Stimulated activated memory B cell treated with anti-CD40 and anti-IgM and Interleukin-4, amounts not matched to agents 10 μg/mL and 1 μg/mL and 100 μg/mL, for 72 hours (primary cell): Measurements from ENCODE around the gene PPP1R8.

Experiments
- ATAC-seq: fragments of 150-1000 bp; cut with Tn5 transposase; 2 replicates; pipeline ENCODE4 v1.10.0; 2021
- H3K27ac Mint-ChIP-seq: one replicate; pipeline ENCODE4 v1.8.0; 2022; ENCODE audit warnings: mild to moderate bottlenecking, mixed read lengths
- H3K27me3 Mint-ChIP-seq: one replicate; pipeline ENCODE4 v1.8.0; 2022; ENCODE audit warnings: mixed read lengths
- H3K36me3 Mint-ChIP-seq: one replicate; pipeline ENCODE4 v1.8.0; 2022; ENCODE audit warnings: mixed read lengths
- H3K4me1 Mint-ChIP-seq: one replicate; pipeline ENCODE4 v1.8.0; 2022; ENCODE audit warnings: mixed read lengths
- H3K4me3 Mint-ChIP-seq: one replicate; pipeline ENCODE4 v1.8.0; 2022; ENCODE audit warnings: mild to moderate bottlenecking, moderate library complexity, mixed read lengths
- H3K9me3 Mint-ChIP-seq: one replicate; pipeline ENCODE4 v1.8.0; 2022; ENCODE audit warnings: mixed read lengths

PPP1R8 gene

GRCh38 chr1:27873671-27874384 lies 43.2 kb downstream of the PPP1R8 start:
- Mint-ChIP-seq H3K36me3 (peaks cover 44% of the 10 kb centered on the region), H3K27me3 (no peaks in the 10 kb centered on the region), H3K27ac (peak overlapping the region; percentile 93), H3K4me3 (peak overlapping the region; percentile 98), H3K9me3 (no peaks in the 10 kb centered on the region), H3K4me1 (peaks cover 74% of the 10 kb centered on the region)
- no peak for ATAC-seq

DNA sequence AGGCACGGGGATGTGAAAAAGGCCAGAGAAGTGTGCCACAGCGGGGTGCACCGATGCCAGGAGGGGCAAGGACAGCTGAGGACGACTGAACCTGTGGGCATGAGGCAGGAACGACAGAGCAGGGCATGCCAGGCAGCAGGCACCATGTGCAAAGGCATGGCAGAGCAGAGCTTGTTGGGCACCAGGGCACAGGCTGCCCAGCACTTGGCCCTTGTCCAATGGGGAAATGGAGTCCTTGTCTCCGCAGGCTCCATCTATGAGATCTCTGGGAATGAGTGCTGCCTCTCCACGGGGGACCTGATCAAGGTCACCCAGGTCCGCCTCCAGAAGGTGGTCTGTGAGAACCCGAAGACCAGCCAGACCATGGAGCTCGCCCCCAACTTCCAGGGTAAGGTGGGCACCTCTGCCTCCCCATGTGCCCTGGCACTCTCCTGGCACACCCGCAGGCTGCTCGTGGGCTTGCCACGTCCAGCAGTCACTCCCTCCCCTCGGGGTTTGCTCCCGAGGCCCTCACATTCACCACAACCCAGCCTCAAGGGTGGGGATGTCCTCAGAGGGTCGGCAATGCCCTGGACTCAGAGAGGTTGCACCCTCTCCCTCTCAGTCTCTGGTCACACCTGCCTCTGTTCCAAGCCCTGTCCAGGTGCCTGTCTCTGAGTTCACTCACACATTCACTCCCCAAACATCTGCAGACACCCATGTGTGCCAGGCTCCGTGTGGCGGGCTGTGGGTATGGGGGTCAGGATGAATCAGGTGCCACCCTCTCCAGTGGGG lies 45.9 kb downstream of the PPP1R8 start:
- H3K4me1 Mint-ChIP-seq: peaks cover 78% of the 10 kb centered on the region
- peak overlapping the region; percentile 62 for H3K4me3 Mint-ChIP-seq
- H3K9me3 Mint-ChIP-seq: no peaks in the 10 kb centered on the region
- peaks cover 64% of the 10 kb centered on the region for H3K36me3 Mint-ChIP-seq
- no peaks in the 10 kb centered on the region for H3K27me3 Mint-ChIP-seq
- no peak for ATAC-seq
- peak overlapping the region; percentile 93 for H3K27ac Mint-ChIP-seq

DNA sequence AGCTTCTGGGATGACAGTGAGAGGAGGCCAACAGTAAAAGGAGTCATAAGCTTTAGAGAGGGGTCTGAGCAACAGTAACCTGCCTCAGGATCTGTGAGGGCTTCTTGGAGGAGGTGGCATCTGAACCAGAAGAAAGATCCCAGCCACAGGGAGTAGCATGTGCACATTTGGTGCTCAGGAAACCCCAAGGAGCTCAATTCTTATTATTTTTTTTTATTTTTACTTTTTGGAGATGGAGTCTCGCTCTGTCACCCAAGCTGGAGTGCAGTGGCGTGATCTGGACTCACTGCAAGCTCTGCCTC lies 46.5 kb downstream of the PPP1R8 start:
- H3K27ac Mint-ChIP-seq: peak overlapping the region; percentile 93
- no peak for ATAC-seq
- peaks cover 69% of the 10 kb centered on the region for H3K36me3 Mint-ChIP-seq
- no peak overlapping the region for H3K4me3 Mint-ChIP-seq
- H3K4me1 Mint-ChIP-seq: peaks cover 78% of the 10 kb centered on the region
- H3K9me3 Mint-ChIP-seq: no peaks in the 10 kb centered on the region
- no peaks in the 10 kb centered on the region for H3K27me3 Mint-ChIP-seq

- no peaks in the 10 kb centered on the region for H3K27me3 Mint-ChIP-seq
- H3K4me1 Mint-ChIP-seq: peaks cover 85% of the 10 kb centered on the region
- no peaks in the 10 kb centered on the region for H3K9me3 Mint-ChIP-seq
- H3K27ac Mint-ChIP-seq: peak overlapping the region; percentile 93
- no peak for ATAC-seq
- H3K36me3 Mint-ChIP-seq: peaks cover 76% of the 10 kb centered on the region
- H3K4me3 Mint-ChIP-seq: peak overlapping the region; percentile 23
Measured at GRCh38 chr1:27878039-27878438, 47.5 kb downstream of the PPP1R8 start.

- Mint-ChIP-seq H3K27me3 (no peaks in the 10 kb centered on the region), H3K4me1 (peaks cover 85% of the 10 kb centered on the region), H3K36me3 (peaks cover 81% of the 10 kb centered on the region), H3K9me3 (no peaks in the 10 kb centered on the region), H3K4me3 (no peak overlapping the region), H3K27ac (peak overlapping the region; percentile 93)
- ATAC-seq: no peak
Measured at GRCh38 chr1:27878787-27879335, 48.3 kb downstream of the PPP1R8 start.

- H3K4me3 Mint-ChIP-seq: no peak overlapping the region
- no peaks in the 10 kb centered on the region for H3K27me3 Mint-ChIP-seq
- no peaks in the 10 kb centered on the region for H3K9me3 Mint-ChIP-seq
- ATAC-seq: no peak
- peaks cover 89% of the 10 kb centered on the region for H3K4me1 Mint-ChIP-seq
- H3K27ac Mint-ChIP-seq: peak overlapping the region; percentile 9
- peaks cover 85% of the 10 kb centered on the region for H3K36me3 Mint-ChIP-seq
Measured at GRCh38 chr1:27879374-27880082, 48.9 kb downstream of the PPP1R8 start.

DNA sequence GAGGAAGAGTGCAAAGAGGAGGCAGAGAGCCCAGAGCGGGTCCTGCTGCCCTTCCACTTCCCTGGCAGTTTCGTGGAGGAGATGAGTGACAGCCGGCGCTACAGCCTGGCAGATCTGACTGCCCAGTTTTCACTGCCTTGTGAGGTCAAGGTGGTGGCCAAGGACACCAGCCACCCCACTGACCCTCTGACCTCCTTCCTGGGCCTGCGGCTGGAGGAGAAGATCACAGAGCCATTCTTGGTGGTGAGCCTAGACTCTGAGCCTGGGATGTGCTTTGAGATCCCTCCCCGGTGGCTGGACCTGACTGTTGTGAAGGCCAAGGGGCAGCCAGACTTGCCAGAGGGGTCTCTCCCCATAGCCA lies 51.9 kb downstream of the PPP1R8 start:
- peak overlapping the region; percentile 43 for H3K4me3 Mint-ChIP-seq
- H3K36me3 Mint-ChIP-seq: peaks cover 88% of the 10 kb centered on the region
- H3K4me1 Mint-ChIP-seq: peaks cover 91% of the 10 kb centered on the region
- no peaks in the 10 kb centered on the region for H3K27me3 Mint-ChIP-seq
- no peaks in the 10 kb centered on the region for H3K9me3 Mint-ChIP-seq
- ATAC-seq: no peak
- peak overlapping the region; percentile 97 for H3K27ac Mint-ChIP-seq

- H3K27ac Mint-ChIP-seq: peak overlapping the region; percentile 97
- H3K27me3 Mint-ChIP-seq: no peaks in the 10 kb centered on the region
- peaks cover 86% of the 10 kb centered on the region for H3K4me1 Mint-ChIP-seq
- no peak for ATAC-seq
- peak overlapping the region; percentile 53 for H3K4me3 Mint-ChIP-seq
- peaks cover 82% of the 10 kb centered on the region for H3K36me3 Mint-ChIP-seq
- H3K9me3 Mint-ChIP-seq: no peaks in the 10 kb centered on the region
Measured at GRCh38 chr1:27883536-27883935, 53.0 kb downstream of the PPP1R8 start.

DNA sequence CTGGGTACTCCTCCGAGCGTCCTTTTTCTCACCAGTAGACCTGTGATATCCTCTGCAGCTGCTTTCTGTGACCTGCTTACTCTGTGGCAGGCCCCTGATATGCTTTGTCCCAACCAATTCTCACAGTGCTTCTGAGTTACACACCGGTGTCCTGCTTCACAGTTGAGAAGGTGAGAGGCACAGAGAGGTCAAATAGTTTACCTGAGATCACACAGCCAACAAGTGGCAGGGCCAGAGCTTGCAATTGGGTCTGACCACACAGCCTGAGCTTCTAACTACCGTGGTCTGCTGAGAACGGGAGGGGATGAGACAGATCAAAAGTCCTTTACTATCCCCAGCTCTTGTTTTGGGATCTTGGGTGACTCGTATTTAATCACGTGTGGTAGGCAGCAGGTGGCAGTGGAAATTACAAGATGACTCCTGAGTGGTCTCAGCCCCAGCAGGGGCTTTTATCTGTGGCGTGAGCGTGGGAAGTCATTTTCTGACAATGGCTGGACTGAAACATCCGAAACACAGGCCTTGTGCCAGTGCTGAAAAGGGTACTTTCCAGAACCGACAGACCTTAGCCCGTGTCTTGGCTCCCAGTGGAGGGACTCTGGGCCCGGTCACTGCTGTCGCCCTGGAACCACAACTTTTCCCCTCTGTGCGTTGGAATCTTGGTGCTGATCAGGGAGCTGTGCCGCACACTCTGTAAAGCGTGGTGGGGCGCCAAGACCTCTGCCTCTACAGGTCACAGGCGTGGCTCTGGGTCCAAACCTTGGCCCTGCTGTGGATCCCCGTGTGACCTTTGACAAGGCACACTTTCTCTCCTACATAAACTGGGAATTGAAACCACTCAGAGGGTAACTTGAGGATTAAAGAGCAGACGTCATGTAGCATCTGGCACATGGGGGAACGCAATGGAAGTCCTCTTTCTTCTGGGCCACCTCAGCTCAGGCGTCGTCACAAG lies 53.7 kb downstream of the PPP1R8 start:
- H3K4me3 Mint-ChIP-seq: peak overlapping the region; percentile 53
- H3K27me3 Mint-ChIP-seq: no peaks in the 10 kb centered on the region

DNA sequence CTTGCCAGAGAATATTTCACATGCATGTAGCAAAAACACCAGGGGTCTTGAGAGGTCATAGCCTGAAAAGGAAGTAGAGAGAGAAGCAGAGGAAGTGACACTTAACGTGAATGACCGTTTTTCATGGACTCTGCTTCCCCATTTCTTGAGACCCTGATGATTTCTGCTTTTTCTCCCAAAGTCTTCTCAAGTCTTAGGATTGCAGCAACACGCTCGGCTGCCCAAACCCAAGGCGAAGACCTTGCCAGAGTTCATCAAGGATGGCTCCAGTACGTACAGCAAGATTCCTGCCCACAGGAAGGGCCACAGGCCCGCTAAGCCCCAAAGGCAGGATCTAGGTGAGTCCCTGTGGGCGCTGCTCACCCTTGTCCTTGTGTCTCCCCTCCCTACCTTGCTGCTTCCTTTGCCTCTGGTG lies 54.5 kb downstream of the PPP1R8 start:
- H3K4me1 Mint-ChIP-seq: peaks cover 80% of the 10 kb centered on the region
- H3K27me3 Mint-ChIP-seq: no peaks in the 10 kb centered on the region
- H3K36me3 Mint-ChIP-seq: peaks cover 66% of the 10 kb centered on the region
- peak overlapping the region; percentile 53 for H3K4me3 Mint-ChIP-seq
- no peaks in the 10 kb centered on the region for H3K9me3 Mint-ChIP-seq
- no peak for ATAC-seq
- H3K27ac Mint-ChIP-seq: peak overlapping the region; percentile 97

More for the DNA sequence above, 53.7 kb downstream of the PPP1R8 start:
- peak; percentile 85 for ATAC-seq
- Mint-ChIP-seq H3K36me3 (peaks cover 74% of the 10 kb centered on the region), H3K9me3 (no peaks in the 10 kb centered on the region), H3K27ac (peak overlapping the region; percentile 97), H3K4me1 (peaks cover 80% of the 10 kb centered on the region)

DNA sequence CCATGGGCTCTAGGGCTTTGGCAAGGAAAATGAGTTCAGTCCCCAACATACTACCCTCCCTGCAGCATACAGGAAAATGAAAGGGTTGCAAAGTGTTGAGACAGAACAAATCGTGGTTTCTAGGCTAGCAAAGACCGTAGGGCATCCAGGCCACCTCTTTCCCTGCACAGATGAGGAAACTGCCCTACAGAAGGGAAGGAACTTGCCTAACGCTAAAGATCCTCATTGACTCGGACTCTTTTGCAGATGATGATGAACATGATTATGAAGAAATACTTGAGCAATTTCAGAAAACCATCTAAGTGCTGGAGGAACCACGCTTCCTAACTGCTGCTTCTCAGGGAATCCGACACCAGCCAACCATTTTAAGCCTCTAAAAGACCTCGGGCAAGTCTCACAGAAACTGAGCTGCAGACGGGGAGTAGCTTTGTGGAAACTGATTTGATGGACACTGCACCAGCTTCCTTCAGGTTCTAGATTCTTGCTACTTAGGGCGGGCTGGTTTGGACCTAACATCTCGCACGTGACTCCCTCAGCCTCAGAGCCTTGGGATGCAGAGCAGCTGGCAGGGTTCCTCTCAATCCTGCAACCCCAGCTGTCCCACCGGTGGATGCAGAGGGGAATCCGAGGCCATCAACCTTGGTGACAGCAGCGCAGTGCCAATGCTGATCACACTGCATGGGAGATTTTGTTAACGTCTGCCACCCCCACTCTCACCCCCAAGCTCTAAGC lies 55.2 kb downstream of the PPP1R8 start:
- no peak overlapping the region for H3K4me3 Mint-ChIP-seq
- peaks cover 87% of the 10 kb centered on the region for H3K4me1 Mint-ChIP-seq
- ATAC-seq: no peak

DNA sequence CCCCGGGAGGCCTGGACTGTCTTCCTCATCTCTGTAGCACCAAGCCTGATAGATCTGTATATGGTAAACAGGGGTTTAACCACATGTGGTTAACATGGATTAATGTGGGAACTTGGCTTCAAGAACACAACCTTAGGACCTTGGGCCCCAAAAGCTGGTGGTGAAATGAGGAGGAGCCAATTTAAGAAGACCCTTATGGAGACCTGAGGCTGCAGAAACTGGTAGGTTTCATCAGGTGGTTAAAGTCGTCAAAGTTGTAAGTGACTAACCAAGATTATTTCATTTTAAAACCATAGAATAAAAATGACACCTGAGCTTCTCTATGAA lies 55.7 kb downstream of the PPP1R8 start:
- peaks cover 62% of the 10 kb centered on the region for H3K36me3 Mint-ChIP-seq
- no peaks in the 10 kb centered on the region for H3K27me3 Mint-ChIP-seq
- no peaks in the 10 kb centered on the region for H3K9me3 Mint-ChIP-seq
- H3K27ac Mint-ChIP-seq: peak overlapping the region; percentile 97
- no peak overlapping the region for H3K4me3 Mint-ChIP-seq
- no peak for ATAC-seq
- peaks cover 88% of the 10 kb centered on the region for H3K4me1 Mint-ChIP-seq

More for the DNA sequence above, 55.2 kb downstream of the PPP1R8 start:
- Mint-ChIP-seq H3K36me3 (peaks cover 65% of the 10 kb centered on the region), H3K27me3 (no peaks in the 10 kb centered on the region), H3K9me3 (no peaks in the 10 kb centered on the region), H3K27ac (peak overlapping the region; percentile 97)

- H3K4me1 Mint-ChIP-seq: peaks cover 88% of the 10 kb centered on the region
- H3K27ac Mint-ChIP-seq: peak overlapping the region; percentile 97
- peaks cover 60% of the 10 kb centered on the region for H3K36me3 Mint-ChIP-seq
- H3K4me3 Mint-ChIP-seq: peak overlapping the region; percentile 29
- H3K27me3 Mint-ChIP-seq: no peaks in the 10 kb centered on the region
- H3K9me3 Mint-ChIP-seq: no peaks in the 10 kb centered on the region
- no peak for ATAC-seq
Measured at GRCh38 chr1:27886744-27887143, 56.2 kb downstream of the PPP1R8 start.
